T-helper 22 cell (primary cell): ENCODE data around the gene BTG1.
A peak's percentile ranks its signal among the peaks of the same experiment; 100 is the strongest.

Source experiments
- DNase-seq: peaks from one replicate; pipeline ENCODE4 v3.0.0-alpha.2; 2020; ENCODE audit warnings: low read depth

Gene BTG1, protein sequence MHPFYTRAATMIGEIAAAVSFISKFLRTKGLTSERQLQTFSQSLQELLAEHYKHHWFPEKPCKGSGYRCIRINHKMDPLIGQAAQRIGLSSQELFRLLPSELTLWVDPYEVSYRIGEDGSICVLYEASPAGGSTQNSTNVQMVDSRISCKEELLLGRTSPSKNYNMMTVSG

DNA sequence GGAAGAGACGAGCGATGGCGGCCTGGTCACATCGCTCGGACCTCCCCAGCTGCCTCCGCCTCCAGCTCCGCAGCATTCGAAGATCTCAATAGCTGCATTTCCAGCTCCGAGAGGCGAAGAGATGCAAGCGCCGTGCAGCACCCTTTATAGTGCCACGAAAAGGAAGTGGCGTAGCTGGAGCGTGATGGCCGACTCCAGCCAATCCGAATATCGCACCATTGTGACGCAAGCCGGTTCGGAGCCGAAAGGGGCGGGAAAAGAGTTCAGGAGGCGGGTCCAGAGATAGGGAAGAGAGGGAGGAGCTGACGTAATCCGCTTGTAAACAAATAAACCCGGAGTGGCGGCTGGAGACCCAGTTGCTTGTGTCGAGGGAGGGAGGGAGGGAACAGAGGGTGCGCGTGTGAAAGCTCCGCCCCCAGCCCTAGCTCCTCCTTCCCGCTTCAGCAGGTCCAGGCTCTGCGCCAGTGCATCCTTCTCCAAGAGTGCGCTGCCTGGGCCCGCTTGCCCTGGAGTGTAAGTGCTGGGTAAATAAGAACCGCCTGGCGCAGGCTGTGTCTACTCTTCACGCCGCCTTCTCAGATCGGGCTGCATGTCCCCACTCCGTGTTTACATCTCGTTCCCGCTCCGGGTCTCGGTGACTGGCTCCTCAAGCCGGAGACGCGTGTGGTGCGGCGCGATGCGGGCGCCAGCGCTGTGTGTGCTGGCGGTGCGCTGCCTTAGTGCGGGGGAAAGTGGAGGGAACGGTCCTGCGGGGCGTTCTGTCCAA lies at the start of gene BTG1:
BTG1 (minus strand) TSS at position 116 of the 766 bp plus-strand sequence. CDS start 311 bp downstream, outside the sequence.
- peak; percentile 99 for DNase-seq

DNA sequence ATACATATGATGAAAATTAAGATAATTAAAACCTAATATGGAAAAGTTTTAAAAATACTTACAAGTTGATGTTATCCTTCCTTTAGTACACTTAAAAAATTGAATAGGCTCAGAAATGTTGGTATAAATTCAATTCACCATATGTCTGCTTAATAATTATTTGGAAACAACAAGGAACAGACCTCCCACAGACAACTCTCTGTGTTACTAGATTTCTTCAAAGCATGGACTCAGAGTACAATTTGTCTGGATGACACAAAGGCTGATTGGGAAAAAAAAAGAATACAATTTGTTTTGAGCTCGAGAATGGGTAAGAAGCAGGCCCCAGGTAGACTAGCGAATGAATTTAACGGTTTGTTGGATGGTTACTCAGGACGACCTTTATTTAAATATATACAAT lies 48.9 kb upstream of the BTG1 start:
- DNase-seq, result no peak

DNA sequence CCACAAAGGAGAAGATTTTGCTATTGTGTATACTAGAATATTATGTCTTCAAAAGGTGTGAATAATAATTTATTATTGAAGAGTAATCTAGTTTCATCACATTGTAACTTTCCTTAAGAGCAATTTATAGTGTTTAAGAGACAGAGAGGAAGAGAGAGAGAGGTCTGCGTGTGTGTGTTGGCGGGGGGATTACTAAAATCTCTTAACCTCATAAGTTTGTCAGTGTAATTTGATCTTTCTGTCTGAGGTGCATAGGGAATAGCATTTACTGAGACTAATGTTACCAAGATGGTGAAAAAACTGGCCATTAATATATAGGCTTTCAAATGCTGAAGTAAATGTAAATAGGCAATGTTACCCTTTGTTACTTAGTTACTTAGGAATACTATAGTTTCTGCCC lies 48.2 kb upstream of the BTG1 start:
- no peak for DNase-seq

DNA sequence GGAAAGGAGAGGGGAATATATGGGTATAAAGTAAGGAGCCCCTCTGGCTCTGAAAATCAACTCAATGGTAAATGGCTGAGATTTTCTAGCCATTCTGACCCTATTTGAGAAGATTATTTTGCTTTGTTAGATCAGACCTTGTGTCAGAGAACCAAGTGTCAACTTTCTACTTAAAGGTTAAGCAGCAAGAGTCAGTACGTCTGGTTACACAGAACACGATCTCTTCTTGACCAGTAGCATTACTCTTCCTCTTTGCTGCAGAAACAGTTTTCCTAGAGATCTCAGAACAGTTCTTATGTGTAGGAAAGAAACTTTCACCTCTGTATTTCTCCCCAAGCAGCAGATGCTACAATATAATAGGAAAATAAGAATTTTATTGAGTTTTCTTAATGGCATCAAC lies 47.4 kb upstream of the BTG1 start:
- DNase-seq, result no peak

DNA sequence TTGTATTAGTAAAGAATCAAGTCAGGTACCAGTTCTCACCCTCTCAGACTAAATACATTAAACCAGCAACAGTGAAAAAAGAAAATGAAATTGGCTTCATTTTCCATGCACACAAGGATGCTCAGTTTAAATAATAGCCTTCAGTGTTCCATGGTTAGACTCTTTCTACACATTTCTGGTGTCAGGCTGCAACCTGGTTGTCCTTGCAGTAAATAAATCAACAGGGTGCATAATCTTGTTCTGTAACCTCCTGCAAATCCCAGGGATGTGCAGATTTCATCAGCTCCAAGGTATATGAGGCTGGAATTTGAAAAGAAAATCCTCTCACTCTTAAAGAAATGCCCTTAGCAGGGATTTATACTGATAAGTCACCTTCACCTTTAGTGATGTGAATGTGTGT lies 46.7 kb upstream of the BTG1 start:
- DNase-seq, result no peak

DNA sequence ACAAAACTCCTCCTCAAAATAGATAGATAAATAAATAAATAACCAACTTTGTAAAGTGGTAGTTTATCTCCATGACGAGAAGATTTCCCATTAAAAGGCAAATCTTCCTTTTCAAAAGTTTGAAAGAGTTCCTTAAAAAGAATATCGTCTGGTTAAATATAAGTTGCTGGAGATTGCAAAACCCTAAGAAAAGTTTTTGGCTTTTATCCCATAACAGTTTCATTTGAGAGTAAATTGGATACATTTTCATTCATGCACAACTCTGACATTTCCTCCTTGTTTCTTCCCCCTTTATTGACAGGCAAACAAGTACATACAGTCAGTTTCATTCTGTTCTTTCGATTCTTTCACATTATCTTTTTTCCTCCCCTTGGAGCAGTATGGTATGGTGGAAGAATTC lies 45.4 kb upstream of the BTG1 start:
- DNase-seq, result no peak

DNA sequence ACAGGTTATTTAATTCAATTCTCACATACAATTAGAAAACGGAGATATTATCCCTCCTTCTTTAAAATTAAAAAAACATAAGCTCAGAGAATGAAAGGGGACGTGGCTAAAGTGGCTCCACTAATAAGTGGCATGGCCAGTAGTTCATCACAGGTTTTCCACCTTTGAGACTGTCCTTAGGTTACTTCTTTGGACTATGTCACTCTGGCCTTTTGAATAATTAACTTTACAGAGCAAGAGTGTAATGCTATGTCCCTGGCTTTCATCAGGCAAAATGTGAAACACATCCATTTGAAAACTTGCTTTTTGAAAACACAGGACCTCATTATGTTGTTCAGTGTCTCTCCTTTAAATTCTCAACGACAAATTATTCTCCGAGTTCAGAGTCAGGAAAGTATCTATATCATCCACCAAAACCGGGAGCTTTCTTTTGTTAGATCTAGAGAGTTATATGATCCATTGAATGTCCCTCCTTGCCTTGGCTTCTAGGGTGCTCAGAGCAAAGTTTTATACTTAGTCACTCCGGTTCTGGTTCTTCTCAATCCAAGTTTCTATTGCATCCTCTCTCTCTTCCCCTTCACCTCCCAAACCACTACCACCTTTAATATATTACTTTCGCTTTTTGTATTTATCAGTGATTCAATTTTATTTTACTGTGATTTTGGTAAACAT lies 43.0 kb upstream of the BTG1 start:
- DNase-seq, result no peak

DNA sequence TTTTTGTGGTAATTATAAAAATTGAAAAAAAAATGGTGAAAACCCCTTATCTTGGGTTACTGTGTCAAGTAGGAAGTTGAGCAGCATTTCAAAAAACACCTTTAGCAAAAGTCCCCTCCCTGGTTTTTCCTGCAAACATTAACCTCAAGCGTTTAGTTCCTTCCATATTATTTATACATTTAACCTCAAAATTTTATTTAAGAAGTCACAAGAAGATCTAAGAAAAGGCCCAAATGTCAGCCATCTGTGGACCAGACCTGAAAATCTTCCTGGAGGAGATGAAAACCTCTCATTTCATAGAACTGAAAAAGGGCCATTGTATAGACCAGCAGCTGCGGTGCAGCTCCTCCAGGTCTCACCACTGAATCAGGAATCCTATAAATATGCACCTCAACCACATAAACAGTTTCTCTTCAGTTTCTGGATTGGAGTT lies 40.4 kb upstream of the BTG1 start:
- DNase-seq, result no peak

DNA sequence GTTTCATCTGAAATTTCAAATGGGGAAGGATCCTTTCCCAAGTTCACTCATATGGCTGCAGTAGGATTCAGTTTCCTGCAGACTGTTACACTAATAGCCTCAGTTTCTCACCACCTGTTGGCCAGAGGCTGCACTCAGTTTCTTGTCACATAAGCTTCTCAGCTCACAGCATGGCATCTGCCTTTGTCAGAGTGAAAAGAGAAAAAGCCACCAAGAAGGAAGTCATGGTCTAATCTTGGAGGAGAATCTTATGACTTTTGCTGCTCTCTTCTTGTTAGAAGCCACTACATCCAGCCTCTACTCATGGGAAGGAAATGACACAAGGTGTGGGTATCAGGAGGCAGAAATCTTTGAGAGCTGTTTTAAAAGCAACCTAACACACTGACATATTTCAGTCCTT lies 39.4 kb upstream of the BTG1 start:
- DNase-seq, result no peak

DNA sequence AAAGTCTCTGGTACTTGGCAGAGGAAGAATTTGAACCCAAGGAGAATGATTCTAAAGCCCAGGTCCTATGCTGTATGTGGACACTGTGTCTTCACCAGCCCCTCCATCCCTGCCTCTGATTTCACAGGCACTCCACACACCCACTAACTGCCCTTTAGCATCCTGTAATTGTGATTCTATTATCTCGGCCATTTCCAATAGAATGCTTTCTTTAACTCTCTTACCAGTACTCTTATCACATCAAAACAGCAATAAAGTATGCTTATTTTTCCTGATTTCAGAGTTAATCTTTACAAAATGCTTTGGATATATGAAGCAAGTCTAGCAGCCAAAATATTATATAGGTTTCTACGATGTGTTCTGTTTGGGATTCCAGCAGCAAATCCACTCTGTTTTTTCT lies 37.9 kb upstream of the BTG1 start:
- DNase-seq, result no peak

DNA sequence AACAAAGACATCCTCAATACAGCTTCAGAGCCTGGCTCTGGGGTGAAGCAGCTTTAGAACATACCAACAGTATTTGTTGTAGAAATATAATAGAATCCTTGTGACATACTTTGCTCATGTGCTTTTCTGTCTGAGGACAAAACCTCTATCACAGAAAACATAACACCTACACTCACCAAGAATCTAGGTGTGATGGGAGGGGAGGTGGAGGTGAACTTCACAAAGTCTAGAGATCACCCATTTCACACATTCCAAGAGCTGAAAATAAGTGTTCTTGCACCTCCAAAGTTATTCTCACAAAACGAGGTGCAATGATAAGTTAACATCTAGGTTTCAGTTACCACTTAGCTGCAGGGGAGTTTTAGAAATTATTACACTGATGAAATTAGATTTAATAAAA lies 32.7 kb upstream of the BTG1 start:
- no peak for DNase-seq

DNA sequence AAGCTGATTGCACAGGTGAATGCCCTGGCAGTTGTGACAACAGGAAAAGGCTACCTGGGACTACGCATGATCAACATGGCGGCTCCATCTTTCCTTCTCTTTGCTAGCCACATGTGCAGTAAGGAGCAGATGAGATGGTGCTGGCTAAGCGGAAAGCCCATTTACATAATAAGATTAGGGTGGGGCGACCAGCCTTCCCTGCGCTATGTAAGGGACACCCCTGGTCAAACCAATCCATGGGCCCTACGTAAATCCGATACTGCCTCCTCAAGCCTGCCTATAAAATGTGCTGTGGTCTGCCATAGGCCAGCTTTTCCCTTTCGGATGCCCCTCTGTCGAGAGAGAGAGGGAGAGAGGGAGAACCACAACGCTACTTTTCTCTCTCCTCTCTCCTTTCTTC lies 31.0 kb upstream of the BTG1 start:
- no peak for DNase-seq

DNA sequence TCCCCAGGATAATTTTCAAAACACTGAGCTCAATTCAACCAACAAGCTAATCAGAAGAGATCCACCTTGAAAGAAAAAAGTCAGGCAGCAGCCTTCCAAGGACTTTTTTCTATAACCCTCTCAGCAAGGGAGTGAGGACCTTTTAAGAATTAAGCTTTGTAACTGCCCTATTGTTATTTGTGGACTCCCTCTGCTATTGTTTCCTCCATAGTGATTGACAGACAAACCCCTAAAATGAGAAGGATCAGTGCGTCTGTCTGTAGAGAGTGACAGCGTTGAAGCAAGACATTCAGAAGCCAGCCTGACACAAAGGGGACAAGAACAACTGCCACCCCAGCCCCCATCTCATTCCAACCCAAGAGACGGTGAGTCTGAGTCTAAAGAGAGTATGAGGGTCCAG lies 30.3 kb upstream of the BTG1 start:
- DNase-seq, result no peak

DNA sequence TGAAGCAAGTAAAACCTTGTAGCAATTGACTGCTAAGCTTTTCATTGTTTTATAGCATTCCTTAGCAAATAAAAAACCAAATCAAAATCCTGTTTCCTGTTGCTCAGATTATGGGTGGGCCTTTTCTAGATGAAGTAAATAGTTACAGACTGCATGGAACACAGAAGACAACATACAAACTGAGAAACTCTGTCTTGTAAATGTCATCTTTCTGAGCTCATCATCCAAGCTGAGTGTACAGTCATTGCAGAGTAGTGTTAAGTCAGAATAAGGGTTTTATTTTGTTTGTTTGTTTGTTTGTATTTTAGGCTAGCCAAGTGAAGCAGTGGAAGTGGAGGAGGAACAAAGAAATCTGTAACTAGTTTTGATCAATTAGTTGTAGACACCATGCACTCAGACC lies 24.4 kb upstream of the BTG1 start:
- DNase-seq, result no peak

DNA sequence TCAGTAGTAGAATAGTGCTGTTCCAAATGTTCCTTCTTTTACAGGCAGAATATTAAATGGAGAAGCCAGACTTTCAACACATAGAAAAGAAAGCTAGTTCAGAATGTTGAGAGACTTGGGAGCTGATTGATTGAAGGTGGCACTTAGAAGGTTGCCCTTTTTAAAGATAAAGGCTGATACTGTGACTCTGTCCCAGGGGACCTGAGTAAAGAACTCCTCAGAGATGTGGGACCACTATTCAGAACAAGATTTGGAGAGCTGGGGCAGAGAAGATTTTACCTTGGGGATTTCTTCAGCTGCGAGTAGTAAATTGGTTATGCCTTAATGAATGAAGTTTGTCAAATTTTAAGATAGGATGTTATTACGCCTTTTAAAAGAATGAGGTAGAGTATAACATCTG lies 21.4 kb upstream of the BTG1 start:
- DNase-seq, result no peak

DNA sequence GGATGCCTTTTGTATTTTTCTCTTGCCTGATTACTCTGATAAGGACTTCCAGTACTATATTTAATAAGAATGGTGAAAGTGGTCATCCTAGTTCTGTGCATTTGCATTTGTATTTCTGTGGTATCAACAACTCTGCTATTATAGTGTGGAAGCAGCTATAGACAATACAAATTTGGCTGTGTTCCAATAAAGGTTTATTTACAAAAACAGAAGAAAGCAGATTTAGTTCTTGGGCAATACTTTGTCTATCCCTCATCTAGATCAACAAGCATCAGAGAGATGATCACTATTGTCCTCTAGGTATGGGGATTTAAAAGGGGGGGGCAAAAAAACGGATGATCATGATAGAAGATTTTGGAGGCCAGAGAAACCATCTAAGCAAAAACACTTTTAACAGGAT lies 19.1 kb upstream of the BTG1 start:
- no peak for DNase-seq

DNA sequence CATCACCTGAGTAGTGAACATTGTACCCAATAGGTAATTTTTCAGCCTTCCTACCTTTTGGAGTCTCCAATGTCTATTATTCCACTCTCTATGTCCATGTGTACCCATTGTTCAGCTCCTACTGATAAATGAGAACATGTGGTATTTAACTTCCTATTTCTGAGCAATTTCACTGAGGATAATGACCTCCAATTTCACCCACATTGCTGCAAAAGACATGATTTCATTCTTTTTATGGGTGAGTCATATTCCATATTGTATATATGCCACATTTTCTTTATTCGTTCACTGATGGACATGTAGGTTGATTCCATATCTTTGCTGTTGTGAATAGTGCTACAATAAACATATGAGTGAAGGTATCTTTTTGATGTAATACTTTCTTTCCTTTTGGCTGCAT lies 16.4 kb upstream of the BTG1 start:
- DNase-seq, result no peak

DNA sequence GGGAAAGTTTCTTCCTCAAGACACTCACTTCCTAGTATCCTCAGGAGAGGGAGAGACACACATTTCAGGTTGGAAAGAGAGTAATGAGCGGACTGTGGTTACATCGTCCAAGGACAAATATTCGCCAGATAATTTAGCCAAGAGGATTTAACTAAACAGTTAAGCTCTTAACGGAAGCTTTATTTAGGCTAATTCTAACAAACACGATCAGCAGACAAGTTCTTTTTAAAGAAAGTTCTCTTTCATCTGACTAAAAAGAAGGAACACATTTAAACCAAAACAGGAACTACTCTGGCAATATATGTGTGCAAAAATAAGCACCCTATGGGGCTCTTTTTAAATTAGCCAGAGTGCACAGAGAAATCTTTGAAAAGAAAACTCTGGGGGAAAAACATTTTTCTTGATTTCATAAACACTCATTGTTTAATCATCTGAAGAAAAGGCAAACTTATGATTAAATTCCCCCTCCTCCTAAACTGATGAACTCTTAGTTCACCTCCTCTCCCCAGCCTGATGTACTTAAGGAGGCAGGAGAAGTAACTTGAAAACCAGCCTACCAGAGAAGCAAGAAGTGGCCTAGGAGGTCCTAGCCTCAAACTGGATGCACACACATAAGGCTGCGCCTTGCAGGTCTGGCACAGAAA lies 13.3 kb upstream of the BTG1 start:
- no peak for DNase-seq

DNA sequence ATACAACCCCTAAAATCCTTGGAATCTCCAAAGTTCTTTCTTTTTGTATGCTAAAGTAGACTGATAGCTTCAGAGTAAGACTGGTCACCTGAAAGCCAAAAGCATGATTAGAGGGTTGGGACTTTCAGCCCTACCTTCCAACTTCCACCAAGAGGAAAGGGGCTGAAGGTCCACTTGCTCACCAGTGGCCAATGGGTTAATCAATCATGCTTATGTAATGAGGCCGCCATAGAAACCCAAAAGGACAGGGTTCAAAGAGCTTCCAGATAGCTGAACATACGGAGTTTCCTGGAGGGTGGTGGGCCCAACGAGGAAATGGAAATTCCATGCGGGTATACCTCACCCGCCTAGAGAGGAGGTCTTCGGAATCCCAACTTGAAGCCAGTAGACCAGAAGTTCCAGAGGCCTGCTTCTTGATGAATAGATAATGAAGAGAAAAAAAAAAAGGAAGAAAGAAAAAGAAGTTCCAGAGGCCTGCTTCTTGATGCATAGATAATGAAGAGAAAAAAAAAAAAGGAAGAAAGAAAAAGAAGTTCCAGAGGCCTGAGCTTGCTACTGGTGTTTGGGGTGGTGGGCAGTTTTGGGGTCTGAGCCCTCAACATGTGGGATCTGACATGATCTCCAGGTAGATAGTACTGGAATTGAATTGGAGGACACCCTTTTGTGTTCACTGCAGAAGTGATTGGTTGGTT lies 11.2 kb upstream of the BTG1 start:
- no peak for DNase-seq

DNA sequence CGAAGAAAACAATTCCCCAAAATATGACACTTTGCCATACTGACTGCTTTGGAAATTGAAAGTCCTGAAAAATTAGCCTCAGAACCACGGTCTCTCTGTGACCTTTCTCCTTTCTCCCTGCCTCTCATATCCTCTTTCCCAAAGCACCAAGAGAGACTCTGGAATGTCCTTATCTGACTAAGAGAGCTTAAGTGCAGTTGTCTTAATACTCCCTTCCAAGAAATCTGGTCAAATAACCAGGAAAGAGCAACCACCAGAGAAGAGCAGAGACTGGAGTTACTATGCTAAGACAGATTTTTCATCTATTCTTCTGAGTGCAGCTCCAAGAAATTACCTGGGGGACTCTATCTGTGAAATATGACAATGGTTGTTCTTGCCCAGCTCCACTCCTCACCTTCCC lies 10.5 kb upstream of the BTG1 start:
- DNase-seq, result no peak

DNA sequence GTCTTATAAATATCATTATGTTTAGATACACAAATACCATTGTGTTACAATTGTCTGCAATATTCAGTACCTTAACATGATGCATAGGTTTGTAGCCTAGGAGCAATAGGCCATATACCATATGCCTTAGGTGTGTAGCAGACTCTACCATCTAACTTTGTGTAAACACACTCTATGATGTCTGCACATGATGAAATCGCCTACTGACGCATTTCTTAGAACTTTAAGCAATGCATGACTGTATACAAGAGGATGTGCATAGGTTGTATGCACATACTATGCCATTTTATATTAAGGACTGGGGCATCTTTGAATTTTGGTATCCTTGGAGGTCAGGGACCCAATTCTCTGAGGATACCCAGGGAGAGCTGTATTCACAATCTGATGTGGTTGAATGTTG lies 10.1 kb upstream of the BTG1 start:
- no peak for DNase-seq

DNA sequence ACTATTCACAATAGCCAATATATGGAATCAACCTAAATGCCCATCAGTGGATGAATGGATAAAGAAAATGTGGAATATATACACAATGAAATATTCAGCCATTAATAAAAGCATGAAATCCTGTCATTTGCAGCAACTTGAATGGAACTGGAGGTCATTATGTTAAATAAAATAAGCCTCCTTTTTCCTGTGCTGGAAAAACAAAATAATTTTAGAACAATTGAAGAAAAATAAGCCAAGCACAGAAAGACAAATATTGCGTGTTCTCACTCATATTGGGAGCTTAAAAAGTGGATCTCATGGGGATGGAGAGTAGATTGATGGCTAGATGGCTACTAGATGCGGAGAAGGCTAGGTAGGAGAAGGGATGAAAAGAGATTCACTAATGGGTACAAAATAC lies 6.3 kb upstream of the BTG1 start:
- no peak for DNase-seq
